Tibial nerve (tissue), 4 donors: ENCODE data around the gene HHLA2. TPM values are rescaled to one million over a fixed set of nuclear protein-coding genes. Genes with fewer than 3 reads are reported as not detected.

Experiments
- DNase-seq, 2 donors: peaks; one replicate each; pipeline ENCODE4 v3.0.0-alpha.2; 2019; ENCODE audit warnings: low spot score in 2 of 2
- H3K27ac ChIP-seq, 4 donors: fragments of 200-600 bp; sonication (generic) in 3 of 4; one replicate each; pipeline ENCODE4 v1.5.1; 2017 to 2019; ENCODE audit warnings: mild to moderate bottlenecking in 1 of 4
- H3K27me3 ChIP-seq, 2 donors: fragments of 200-600 bp; sonication (generic) in 1 of 2; one replicate each; pipeline versions ENCODE4 v1.5.1 to v1.6.0; 2017 to 2019
- H3K36me3 ChIP-seq, 3 donors: fragments of 200-600 bp; sonication (generic); one replicate each; pipeline ENCODE4 v1.5.1; 2018 to 2019
- H3K4me1 ChIP-seq, 4 donors: fragments of 200-600 bp; sonication (generic) in 3 of 4; one replicate each; pipeline ENCODE4 v1.5.1; 2017 to 2019
- H3K4me3 ChIP-seq, 4 donors: fragments of 200-600 bp; sonication (generic) in 3 of 4; one replicate each; pipeline ENCODE4 v1.5.1; 2017 to 2019; ENCODE audit warnings: mild to moderate bottlenecking in 1 of 4, moderate library complexity in 1 of 4
- H3K9me3 ChIP-seq, 4 donors: fragments of 200-600 bp; sonication (generic) in 3 of 4; one replicate each; pipeline ENCODE4 v1.5.1; 2017 to 2019
- CTCF ChIP-seq, 5 experiments: fragments of 200-600 bp in 3 of 5; fragments of 450-650 bp in 2 of 5; sonication (generic) in 3 of 5; IDR thresholded peaks; one replicate each; pipeline ENCODE4 v1.5.1; 2016 to 2019; ENCODE audit warnings: antibody characterized with exemption in 5 of 5, mild to moderate bottlenecking in 3 of 5, moderate library complexity in 2 of 5
- EP300 ChIP-seq, 2 donors: sonication (generic); formaldehyde crosslinking; IDR thresholded peaks; one replicate each; pipeline ENCODE4 v1.6.1; 2017; ENCODE audit warnings: antibody characterized with exemption in 2 of 2, mild to moderate bottlenecking in 1 of 2
- POLR2A ChIP-seq, 2 donors: fragments of 450-650 bp; IDR thresholded peaks; one replicate each; pipeline ENCODE4 v1.6.1; 2017; ENCODE audit warnings: antibody characterized with exemption in 2 of 2, mild to moderate bottlenecking in 2 of 2, moderate library complexity in 2 of 2
- WGBS, 2 donors: methylation state at CpG; one replicate each; pipeline ENCODE4 v1.1.5; 2018; 5-methylcytosine and 5-hydroxymethylcytosine counted together
- total RNA-seq, 4 donors: library from RNA; depleted of rRNA; stranded (reverse); fragments of >200 nt; gene quantifications; one replicate each; pipeline ENCODE4 v1.1.0, GENCODE V29; 2016

HHLA2 gene
- total RNA-seq, 4 donors from 2014 or later: 0.21 to 6.1 TPM; not detected in 2

GRCh38 chr3:108301695-108302404, 5.5 kb downstream of the HHLA2 start:
- no peak for TF ChIP-seq CTCF (IDR thresholded peaks at IDR 0.05)
- TF ChIP-seq POLR2A (IDR thresholded peaks at IDR 0.05): no peak
- TF ChIP-seq EP300 (IDR thresholded peaks at IDR 0.05): no peak
- H3K4me1 ChIP-seq: no peaks in the 10 kb centered on the region
- no peak for DNase-seq
- H3K27me3 ChIP-seq: no peaks in the 10 kb centered on the region
- 68 to 72% methylated on average over 5 of the region's 5 CpGs for WGBS, 2 donors
- no peaks in the 10 kb centered on the region for H3K9me3 ChIP-seq
- H3K27ac ChIP-seq: no peak overlapping the region
- H3K36me3 ChIP-seq: no peaks in the 10 kb centered on the region
- no peak overlapping the region for H3K4me3 ChIP-seq

GRCh38 chr3:108302570-108302969, 6.2 kb downstream of the HHLA2 start:
- TF ChIP-seq EP300 (IDR thresholded peaks at IDR 0.05) (no peak), CTCF (IDR thresholded peaks at IDR 0.05) (no peak), POLR2A (IDR thresholded peaks at IDR 0.05) (no peak)
- WGBS, 2 donors: 85 to 88% methylated on average over 4 of the region's 4 CpGs
- H3K4me1 ChIP-seq: no peaks in the 10 kb centered on the region

GRCh38 chr3:108305484-108306172, 9.3 kb downstream of the HHLA2 start:
- Histone ChIP-seq H3K4me3 (no peak overlapping the region), H3K4me1 (no peaks in the 10 kb centered on the region), H3K9me3 (peaks cover 0 to 4% (median 0%) of the 10 kb centered on the region in 4 donors), H3K36me3 (no peaks in the 10 kb centered on the region), H3K27me3 (no peaks in the 10 kb centered on the region), H3K27ac (no peak overlapping the region)
- no peak for DNase-seq
- TF ChIP-seq EP300 (IDR thresholded peaks at IDR 0.05) (no peak), CTCF (IDR thresholded peaks at IDR 0.05) (no peak), POLR2A (IDR thresholded peaks at IDR 0.05) (no peak)
- 63 to 67% methylated on average over 1 of the region's 1 CpG for WGBS, 2 donors

More at GRCh38 chr3:108302570-108302969, 6.2 kb downstream of the HHLA2 start:
- no peak overlapping the region for H3K4me3 ChIP-seq
- DNase-seq: no peak
- no peaks in the 10 kb centered on the region for H3K27me3 ChIP-seq
- H3K9me3 ChIP-seq: no peaks in the 10 kb centered on the region
- H3K27ac ChIP-seq: no peak overlapping the region
- no peaks in the 10 kb centered on the region for H3K36me3 ChIP-seq

GRCh38 chr3:108311797-108312196, 15.4 kb downstream of the HHLA2 start:
- Histone ChIP-seq H3K4me1 (no peaks in the 10 kb centered on the region), H3K27me3 (no peaks in the 10 kb centered on the region), H3K36me3 (no peaks in the 10 kb centered on the region), H3K9me3 (peaks cover 0 to 4% (median 0%) of the 10 kb centered on the region in 4 donors), H3K4me3 (no peak overlapping the region), H3K27ac (no peak overlapping the region)
- TF ChIP-seq EP300 (IDR thresholded peaks at IDR 0.05) (no peak), CTCF (IDR thresholded peaks at IDR 0.05) (no peak), POLR2A (IDR thresholded peaks at IDR 0.05) (no peak)
- 39 to 44% methylated on average over 5 of the region's 5 CpGs for WGBS, 2 donors
- no peak for DNase-seq

GRCh38 chr3:108312656-108313055, 16.3 kb downstream of the HHLA2 start:
- no peak overlapping the region for H3K27ac ChIP-seq
- H3K4me1 ChIP-seq: no peaks in the 10 kb centered on the region

More at GRCh38 chr3:108312656-108313055, 16.3 kb downstream of the HHLA2 start:
- Histone ChIP-seq H3K9me3 (peaks cover 0 to 4% (median 0%) of the 10 kb centered on the region in 4 donors), H3K27me3 (no peaks in the 10 kb centered on the region), H3K4me3 (no peak overlapping the region), H3K36me3 (no peaks in the 10 kb centered on the region)
- 42 to 48% methylated on average over 1 of the region's 1 CpG for WGBS, 2 donors
- TF ChIP-seq EP300 (IDR thresholded peaks at IDR 0.05) (no peak), CTCF (IDR thresholded peaks at IDR 0.05) (no peak), POLR2A (IDR thresholded peaks at IDR 0.05) (no peak)
- DNase-seq: no peak
